GM23338 (cell line): ENCODE measurements around the gene RASGRF2. TPM values are rescaled to one million over a fixed set of nuclear protein-coding genes. Genes with fewer than 3 reads are reported as not detected.

Experiments used
- ATAC-seq: fragments of 200-7000 bp; cut with Tn5 transposase; 3 replicates; pipeline ENCODE4 v1.9.1; 2020
- DNase-seq: peaks from one replicate; pipeline ENCODE4 v3.0.0-alpha.2; 2015; ENCODE audit warnings: low spot score
- H2AFZ ChIP-seq: fragments of 200-600 bp; sonication (generic); 2 replicates; pipeline ENCODE4 v1.8.0; 2016; ENCODE audit warnings: antibody characterized with exemption, mild to moderate bottlenecking, moderate library complexity
- H3F3A ChIP-seq: fragments of 200-600 bp; sonication (generic); replicated peaks from 2 replicates; pipeline ENCODE4 v1.8.0; 2017; ENCODE audit warnings: antibody characterized with exemption, mixed run types, low read depth
- H3K27ac ChIP-seq: fragments of 200-600 bp; sonication (generic); 2 replicates; pipeline ENCODE4 v1.6.1; 2016; ENCODE audit warnings: low read depth
- H3K27me3 ChIP-seq: fragments of 200-600 bp; sonication (generic); 2 replicates; pipeline ENCODE4 v1.8.0; 2016; ENCODE audit warnings: mild to moderate bottlenecking, mixed run types, moderate library complexity; ENCODE audit not compliant: insufficient read depth
- H3K36me3 ChIP-seq: fragments of 200-600 bp; sonication (generic); 2 replicates; pipeline ENCODE4 v1.8.0; 2016; ENCODE audit warnings: mild to moderate bottlenecking; ENCODE audit not compliant: insufficient read depth
- H3K4me1 ChIP-seq: fragments of 200-600 bp; sonication (generic); 2 replicates; pipeline ENCODE4 v1.8.0; 2016; ENCODE audit warnings: mild to moderate bottlenecking, moderate library complexity; ENCODE audit not compliant: insufficient read depth
- H3K4me2 ChIP-seq: fragments of 200-600 bp; sonication (generic); 2 replicates; pipeline ENCODE4 v1.7.1; 2017; ENCODE audit warnings: mixed run types
- H3K4me3 ChIP-seq: fragments of 200-600 bp; sonication (generic); 2 replicates; pipeline ENCODE4 v1.6.1; 2016; ENCODE audit warnings: mixed run types
- H3K79me2 ChIP-seq: fragments of 200-600 bp; sonication (generic); replicated peaks from 2 replicates; pipeline ENCODE4 v1.8.0; 2017; ENCODE audit warnings: mild to moderate bottlenecking; ENCODE audit not compliant: insufficient read depth
- H3K9me2 ChIP-seq: fragments of 200-600 bp; sonication (generic); 2 replicates; pipeline ENCODE4 v1.8.0; 2017; ENCODE audit not compliant: insufficient read depth
- H4K20me1 ChIP-seq: fragments of 200-600 bp; sonication (generic); replicated peaks from 2 replicates; pipeline ENCODE4 v1.8.0; 2017; ENCODE audit warnings: mild to moderate bottlenecking; ENCODE audit not compliant: insufficient read depth
- H3K27ac Mint-ChIP-seq: 2 replicates; pipeline ENCODE4 v1.8.0; 2020; ENCODE audit warnings: inconsistent platforms, mild to moderate bottlenecking, moderate library complexity, mixed read lengths
- H3K27me3 Mint-ChIP-seq: 3 replicates; pipeline ENCODE4 v1.8.0; 2022; ENCODE audit warnings: low read depth, mild to moderate bottlenecking, moderate library complexity, mixed read lengths, inconsistent platforms; ENCODE audit not compliant: insufficient read depth, poor library complexity
- H3K36me3 Mint-ChIP-seq: 3 replicates; pipeline ENCODE4 v1.8.0; 2021; ENCODE audit warnings: low read depth, mild to moderate bottlenecking, inconsistent platforms, moderate library complexity, mixed read lengths
- H3K4me1 Mint-ChIP-seq: 3 replicates; pipeline ENCODE4 v1.8.0; 2020; ENCODE audit warnings: mild to moderate bottlenecking, inconsistent platforms, mixed read lengths
- H3K4me3 Mint-ChIP-seq: 3 replicates; pipeline ENCODE4 v1.8.0; 2021; ENCODE audit warnings: moderate library complexity, mild to moderate bottlenecking, inconsistent platforms, mixed read lengths
- H3K9me3 Mint-ChIP-seq: 3 replicates; pipeline ENCODE4 v1.8.0; 2020; ENCODE audit warnings: moderate library complexity, mild to moderate bottlenecking, inconsistent platforms, mixed read lengths
- ETS1 ChIP-seq: IDR thresholded peaks from 2 replicates; pipeline ENCODE4 v1.6.1; 2016; ENCODE audit warnings: antibody characterized with exemption
- REST ChIP-seq: IDR thresholded peaks from one replicate; pipeline ENCODE4 v1.6.1; 2018; ENCODE audit warnings: antibody characterized with exemption; ENCODE audit not compliant: unreplicated experiment
- ZNF331 ChIP-seq: fragments of 250-450 bp; sonication (Bioruptor Pico); IDR thresholded peaks from 2 replicates; pipeline ENCODE4 v1.5.0; 2020; ENCODE audit warnings: low read depth, mild to moderate bottlenecking, moderate library complexity
- ZNF462 ChIP-seq: fragments of 250-450 bp; sonication (Bioruptor Pico); IDR thresholded peaks from 2 replicates; pipeline ENCODE4 v1.5.0; 2020; ENCODE audit warnings: mild to moderate bottlenecking, moderate library complexity
- polyA plus RNA-seq: library from polyadenylated mRNA; unstranded; fragments of >200 nt; fragmentation: Nextera tagmentation; extraction: Ambion mirVana; gene quantifications from 2 replicates; pipeline ENCODE4 v1.2.1, GENCODE V29; 2016
- total RNA-seq: library from RNA; depleted of rRNA; stranded (reverse); fragments of >200 nt; shearing (Covaris generic); gene quantifications from 2 replicates; pipeline ENCODE4 v1.2.3, GENCODE V29; 2014

RASGRF2 gene
- total and polyA plus RNA-seq, 2 experiments from 2014 or later, result 5.0 to 19.2 TPM

- Histone ChIP-seq H4K20me1 (no peaks in the 10 kb centered on the region), H3K79me2 (no peaks in the 10 kb centered on the region), H3F3A (no peaks in the 10 kb centered on the region), H3K27me3 (no peaks in the 10 kb centered on the region), H3K4me2 (no peak overlapping the region), H3K36me3 (0 out of 2 replicates have a peak, but pooled peaks cover 4% of the 10 kb centered on the region), H3K4me3 (no peak overlapping the region), H2AFZ (no peak overlapping the region), H3K27ac (no peak overlapping the region), H3K4me1 (no peaks in the 10 kb centered on the region; the same call in 1 of the 2 replicates), H3K9me2 (no peaks in the 10 kb centered on the region)
- H3K27me3 Mint-ChIP-seq, result no peaks in the 10 kb centered on the region
- no peak overlapping the region for H3K4me3 Mint-ChIP-seq
- H3K27ac Mint-ChIP-seq, result no peak overlapping the region
- peaks cover 3% of the 10 kb centered on the region; the same call in 2 of the 3 replicates for H3K9me3 Mint-ChIP-seq
- peaks cover 13% of the 10 kb centered on the region; the same call in 2 of the 3 replicates for H3K4me1 Mint-ChIP-seq
- peak; percentile 33 for DNase-seq
- ATAC-seq, result peak; percentile 68
- peaks cover 4% of the 10 kb centered on the region for H3K36me3 Mint-ChIP-seq
- TF ChIP-seq ETS1 (no peak), ZNF331 (CRISPR knock-in tag) (no peak)
Measured at GRCh38 chr5:81068635-81069034, 108.5 kb downstream of the RASGRF2 start.

GRCh38 chr5:81069990-81070389 is 109.8 kb downstream of the RASGRF2 start:
- peaks cover 13% of the 10 kb centered on the region; the same call in 2 of the 3 replicates for H3K4me1 Mint-ChIP-seq
- DNase-seq (no peak), ATAC-seq (no peak)
- no peaks in the 10 kb centered on the region for H4K20me1 ChIP-seq
- no peak for TF ChIP-seq ZNF462 (CRISPR knock-in tag)
- TF ChIP-seq REST, result no peak
- no peak overlapping the region for H3K4me3 ChIP-seq
- H3K27me3 ChIP-seq, result no peaks in the 10 kb centered on the region
- no peak overlapping the region for H3K4me3 Mint-ChIP-seq
- H2AFZ ChIP-seq, result no peak overlapping the region
- no peaks in the 10 kb centered on the region for H3K27me3 Mint-ChIP-seq
- H3K9me2 ChIP-seq, result no peaks in the 10 kb centered on the region
- H3F3A ChIP-seq, result no peaks in the 10 kb centered on the region
- H3K4me2 ChIP-seq, result no peak overlapping the region
- H3K36me3 ChIP-seq, result 0 out of 2 replicates have a peak, but pooled peaks cover 4% of the 10 kb centered on the region
- H3K9me3 Mint-ChIP-seq, result no peaks in the 10 kb centered on the region
- H3K36me3 Mint-ChIP-seq, result peaks cover 9% of the 10 kb centered on the region
- H3K79me2 ChIP-seq, result no peaks in the 10 kb centered on the region
- no peak overlapping the region for H3K27ac Mint-ChIP-seq
- no peak overlapping the region for H3K27ac ChIP-seq
- no peaks in the 10 kb centered on the region; the same call in 1 of the 2 replicates for H3K4me1 ChIP-seq
